Testis (tissue), 3 donors: Measurements from ENCODE around the gene MAP1B. TPM values are rescaled to one million over a fixed set of nuclear protein-coding genes. Genes with fewer than 3 reads are reported as not detected.

Experiments
- DNase-seq: peaks from one replicate; pipeline ENCODE4 v3.0.0-alpha.2; 2019
- H3K27ac ChIP-seq, 2 donors: fragments of 200-600 bp; sonication (generic); one replicate each; pipeline ENCODE4 v1.5.1; 2019
- H3K27me3 ChIP-seq: fragments of 200-600 bp; sonication (generic); one replicate; pipeline ENCODE4 v1.5.1; 2019
- H3K36me3 ChIP-seq: fragments of 200-600 bp; sonication (generic); one replicate; pipeline ENCODE4 v1.5.1; 2017; ENCODE audit warnings: low read depth; ENCODE audit errors: missing control alignments
- H3K4me1 ChIP-seq: fragments of 200-600 bp; sonication (generic); one replicate; pipeline ENCODE4 v1.5.1; 2019
- H3K4me3 ChIP-seq, 2 donors: fragments of 200-600 bp; sonication (generic); one replicate each; pipeline ENCODE4 v1.5.1; 2017 to 2019
- H3K9me3 ChIP-seq: fragments of 200-600 bp; sonication (generic); one replicate; pipeline ENCODE4 v1.5.1; 2017
- CTCF ChIP-seq, 3 experiments: fragments of 450-650 bp in 2 of 3; fragments of 200-600 bp in 1 of 3; sonication (generic) in 1 of 3; IDR thresholded peaks; one replicate each; pipeline ENCODE4 v1.5.1; 2016 to 2019; ENCODE audit warnings: antibody characterized with exemption in 3 of 3, mild to moderate bottlenecking in 2 of 3, moderate library complexity in 1 of 3
- POLR2A ChIP-seq: fragments of 450-650 bp; IDR thresholded peaks from one replicate; pipeline ENCODE4 v1.6.1; 2017; ENCODE audit warnings: antibody characterized with exemption, mild to moderate bottlenecking, moderate library complexity
- WGBS, 2 donors: methylation state at CpG; one replicate each; pipeline ENCODE4 v1.1.5; 2018; 5-methylcytosine and 5-hydroxymethylcytosine counted together
- intact Hi-C: fragments of 100-400 bp; cut with DNase I; formaldehyde crosslinking; loops from one replicate; pipeline ENCODE4 v1.15.1; 2023; ENCODE audit warnings: low total_unique reads
- polyA plus RNA-seq: library from polyadenylated mRNA; stranded (reverse); fragments of 350-450 nt; fragmentation: Illumina TruSeq; extraction: RNeasy Lipid Tissue Mini Kit (QIAGEN cat#74804); gene quantifications from one replicate; pipeline ENCODE4 v1.2.3, GENCODE V29; 2014; ENCODE audit warnings: low read depth, low replicate concordance; ENCODE audit not compliant: insufficient read depth
- total RNA-seq, 2 donors: library from RNA; depleted of rRNA; stranded (reverse); fragments of >200 nt; gene quantifications; one replicate each; pipeline ENCODE4 v1.2.3, GENCODE V29; 2016

The MAP1B gene
- total and polyA plus RNA-seq, 3 donors from 2014 or later: 20.1 to 584 (median 431) TPM

DNA sequence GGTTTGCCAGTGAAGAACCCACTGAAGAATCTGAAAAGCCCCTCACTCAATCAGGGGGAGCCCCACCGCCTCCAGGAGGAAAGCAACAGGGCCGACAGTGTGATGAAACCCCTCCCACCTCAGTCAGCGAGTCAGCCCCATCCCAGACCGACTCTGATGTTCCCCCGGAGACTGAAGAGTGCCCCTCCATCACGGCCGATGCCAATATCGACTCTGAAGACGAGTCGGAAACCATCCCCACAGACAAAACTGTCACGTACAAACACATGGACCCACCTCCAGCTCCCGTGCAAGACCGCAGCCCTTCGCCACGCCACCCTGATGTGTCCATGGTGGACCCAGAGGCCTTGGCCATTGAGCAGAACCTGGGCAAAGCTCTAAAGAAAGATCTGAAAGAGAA is 92.4 kb downstream of the MAP1B start:
- intact Hi-C loops: no loop called here
- 89 to 96% methylated on average over 11 to 15 of the region's 15 CpGs for WGBS, 2 donors
- TF ChIP-seq CTCF (IDR thresholded peaks at IDR 0.05) (no peak), POLR2A (no peak)
- Histone ChIP-seq H3K4me3 (no peak overlapping the region), H3K9me3 (no peaks in the 10 kb centered on the region), H3K4me1 (no peaks in the 10 kb centered on the region), H3K36me3 (no peaks in the 10 kb centered on the region), H3K27ac (no peak overlapping the region), H3K27me3 (no peaks in the 10 kb centered on the region)
- no peak for DNase-seq

DNA sequence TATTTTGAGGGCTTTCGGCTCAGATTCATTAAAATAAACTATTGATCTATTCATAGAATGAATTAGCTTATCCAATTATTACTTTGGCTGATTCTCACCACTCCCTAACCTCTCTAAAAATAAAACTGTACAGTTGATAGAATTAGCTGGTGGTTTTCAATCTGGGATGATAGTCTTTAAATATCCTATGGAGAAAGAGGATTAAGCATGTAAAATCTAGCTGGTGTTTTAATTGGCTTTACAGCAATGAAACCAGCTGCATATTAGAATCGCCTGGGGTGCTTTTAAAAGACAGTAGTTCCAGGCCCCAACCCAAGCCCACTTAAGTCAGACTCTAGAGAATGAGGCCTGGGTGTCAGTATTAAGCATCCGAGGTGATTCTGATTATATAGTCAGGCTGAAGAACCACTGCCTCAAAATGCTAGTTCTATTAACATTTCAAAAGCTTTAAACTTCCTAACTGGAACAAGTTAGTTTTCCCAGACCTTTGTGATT is 95.1 kb downstream of the MAP1B start:
- no peaks in the 10 kb centered on the region for H3K4me1 ChIP-seq
- intact Hi-C loops: no loop called here
- no peaks in the 10 kb centered on the region for H3K36me3 ChIP-seq
- H3K9me3 ChIP-seq: no peaks in the 10 kb centered on the region
- H3K27me3 ChIP-seq: no peaks in the 10 kb centered on the region
- no peak overlapping the region for H3K27ac ChIP-seq
- no peak overlapping the region for H3K4me3 ChIP-seq
- WGBS, 2 donors: 88 to 92% methylated on average over 3 of the region's 3 CpGs
- no peak for DNase-seq
- TF ChIP-seq CTCF (IDR thresholded peaks at IDR 0.05): no peak
- no peak for TF ChIP-seq POLR2A

DNA sequence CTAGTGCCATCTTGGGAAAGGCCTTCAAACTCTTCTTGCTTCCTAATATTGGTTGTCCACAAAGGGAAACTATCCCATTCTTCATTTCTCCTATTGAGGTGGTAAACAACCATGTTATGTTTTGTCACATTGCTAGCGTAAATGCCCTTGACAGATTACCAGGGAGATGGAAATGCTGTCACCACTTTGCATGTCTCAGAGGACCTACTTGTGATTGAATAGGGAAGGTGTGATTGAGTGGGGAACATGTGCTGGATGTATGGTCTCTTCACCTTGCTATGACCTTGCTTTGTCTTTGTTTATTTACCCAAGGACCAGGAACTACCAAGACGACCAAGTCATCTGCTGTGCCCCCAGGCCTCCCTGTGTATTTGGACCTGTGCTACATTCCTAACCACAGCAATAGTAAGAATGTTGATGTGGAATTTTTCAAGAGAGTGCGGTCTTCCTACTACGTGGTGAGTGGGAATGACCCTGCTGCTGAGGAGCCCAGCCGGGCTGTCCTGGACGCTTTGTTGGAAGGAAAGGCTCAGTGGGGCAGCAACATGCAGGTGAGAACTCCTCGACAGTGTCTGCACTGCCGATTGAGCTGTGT is 96.1 kb downstream of the MAP1B start:
- no peaks in the 10 kb centered on the region for H3K4me1 ChIP-seq
- TF ChIP-seq POLR2A: no peak
- WGBS, 2 donors: 91 to 92% methylated on average over 8 of the region's 8 CpGs
- no peak for DNase-seq
- no peak overlapping the region for H3K27ac ChIP-seq
- intact Hi-C loops: no loop called here
- no peaks in the 10 kb centered on the region for H3K27me3 ChIP-seq
- no peaks in the 10 kb centered on the region for H3K36me3 ChIP-seq
- no peak overlapping the region for H3K4me3 ChIP-seq
- H3K9me3 ChIP-seq: no peaks in the 10 kb centered on the region

GRCh38 chr5:72204946-72205345 is 97.7 kb downstream of the MAP1B start:
- no peak for DNase-seq
- Histone ChIP-seq H3K27me3 (no peaks in the 10 kb centered on the region), H3K36me3 (no peaks in the 10 kb centered on the region), H3K9me3 (no peaks in the 10 kb centered on the region), H3K4me3 (no peak overlapping the region), H3K4me1 (no peaks in the 10 kb centered on the region), H3K27ac (no peak overlapping the region)
- intact Hi-C loops: no loop called here
- 88 to 96% methylated on average over 1 of the region's 1 CpG for WGBS, 2 donors
- TF ChIP-seq CTCF (IDR thresholded peaks at IDR 0.05): no peak
- no peak for TF ChIP-seq POLR2A

DNA sequence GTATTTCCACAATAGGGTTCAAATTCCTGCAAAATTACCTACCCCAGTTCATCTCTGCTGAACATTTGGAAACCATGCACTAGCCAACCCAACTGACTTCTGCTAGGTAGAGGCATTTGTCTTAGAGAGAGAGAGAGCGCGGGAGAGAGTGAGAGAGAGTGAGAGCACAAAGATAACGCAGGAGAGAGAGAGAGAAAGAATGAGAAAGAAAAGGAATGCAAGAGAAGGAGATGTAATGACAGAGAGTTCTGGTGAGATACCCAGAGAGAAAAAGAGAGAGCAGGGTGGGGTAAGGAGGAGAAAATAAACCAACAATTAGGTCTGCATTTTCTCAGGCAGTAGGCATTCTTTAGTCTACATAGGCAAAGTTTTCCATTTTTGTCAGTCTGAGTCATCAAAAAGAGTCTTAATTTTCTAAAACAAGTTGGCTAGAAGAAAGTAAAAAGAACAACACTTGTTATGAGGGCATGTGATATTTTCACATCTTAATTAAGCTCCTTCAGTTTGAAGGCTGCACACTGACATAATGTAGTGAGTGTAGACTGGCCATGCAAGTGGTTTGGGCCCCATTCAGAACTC is 98.2 kb downstream of the MAP1B start:
- TF ChIP-seq POLR2A: no peak
- no peak for TF ChIP-seq CTCF (IDR thresholded peaks at IDR 0.05)
- no peaks in the 10 kb centered on the region for H3K36me3 ChIP-seq
- intact Hi-C loops: no loop called here

More for the DNA sequence above, 98.2 kb downstream of the MAP1B start:
- H3K4me1 ChIP-seq: peaks cover under 1% of the 10 kb centered on the region
- DNase-seq: no peak
- no peak overlapping the region for H3K27ac ChIP-seq
- WGBS, 2 donors: 90 to 95% methylated on average over 3 of the region's 3 CpGs
- no peak overlapping the region for H3K4me3 ChIP-seq
- H3K27me3 ChIP-seq: no peaks in the 10 kb centered on the region
- H3K9me3 ChIP-seq: no peaks in the 10 kb centered on the region
